Measurements from ENCODE around the gene CACNA1A.
A peak's percentile ranks its signal among the peaks of the same experiment; 100 is the strongest.
"Not testable (repeated sequence)": the region's sequence is repeated elsewhere in the genome, so short reads cannot be mapped to it uniquely, and the experiment has no call there.

The CACNA1A gene

GRCh38 chr19:13267889-13268288 is 238.4 kb downstream of the CACNA1A start:
- DNase-seq: no peak

GRCh38 chr19:13267131-13267530 is 239.1 kb downstream of the CACNA1A start:
- no peak for DNase-seq

GRCh38 chr19:13262450-13262849 is 243.8 kb downstream of the CACNA1A start:
- DNase-seq: peak; percentile 42

GRCh38 chr19:13260883-13261653 is 245.2 kb downstream of the CACNA1A start:
- no peak for DNase-seq

GRCh38 chr19:13256918-13257317 is 249.4 kb downstream of the CACNA1A start:
- DNase-seq: no peak

DNA sequence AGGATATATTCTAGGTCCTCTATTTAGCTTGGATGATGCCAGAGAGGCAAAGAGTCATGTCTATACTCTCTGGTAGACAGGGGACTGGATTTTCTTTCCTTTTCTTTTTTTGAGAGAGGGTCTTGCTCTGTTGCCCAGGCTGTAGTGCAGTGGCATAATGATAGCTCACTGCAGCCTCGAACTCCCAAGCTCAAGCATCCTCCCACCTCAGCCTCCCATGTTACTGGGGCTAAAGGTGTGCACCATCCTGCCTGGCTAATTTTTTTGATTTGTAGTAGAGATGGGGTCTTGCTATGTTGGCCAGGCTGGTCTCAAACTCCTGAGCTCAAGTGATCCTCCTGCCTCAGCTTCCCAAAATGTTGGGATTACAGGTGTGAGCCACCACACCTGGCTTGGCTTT is 249.9 kb downstream of the CACNA1A start:
- not testable (repeated sequence) for DNase-seq

DNA sequence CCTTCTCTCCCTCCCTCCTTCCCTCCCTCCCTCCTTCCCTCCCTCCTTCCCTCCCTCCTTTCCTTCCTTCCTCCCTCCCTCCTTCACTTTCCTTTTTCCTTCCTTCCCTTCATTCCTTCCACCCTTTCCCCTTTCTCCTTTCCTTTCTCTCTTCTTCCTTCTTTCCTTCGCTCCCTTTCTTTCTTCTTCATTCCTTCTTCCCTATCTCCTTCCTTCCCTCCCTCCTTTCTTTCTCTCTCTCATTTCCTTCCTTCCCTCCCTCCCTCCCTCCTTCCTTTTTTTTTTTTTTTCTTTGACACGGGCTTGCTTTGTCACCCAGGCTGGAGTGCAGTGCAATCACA is 250.6 kb downstream of the CACNA1A start:
- no peak for DNase-seq

- no peak for DNase-seq
Observed at GRCh38 chr19:13255041-13255718, 251.1 kb downstream of the CACNA1A start.

GRCh38 chr19:13252569-13253335 is 253.5 kb downstream of the CACNA1A start:
- DNase-seq: no peak

DNA sequence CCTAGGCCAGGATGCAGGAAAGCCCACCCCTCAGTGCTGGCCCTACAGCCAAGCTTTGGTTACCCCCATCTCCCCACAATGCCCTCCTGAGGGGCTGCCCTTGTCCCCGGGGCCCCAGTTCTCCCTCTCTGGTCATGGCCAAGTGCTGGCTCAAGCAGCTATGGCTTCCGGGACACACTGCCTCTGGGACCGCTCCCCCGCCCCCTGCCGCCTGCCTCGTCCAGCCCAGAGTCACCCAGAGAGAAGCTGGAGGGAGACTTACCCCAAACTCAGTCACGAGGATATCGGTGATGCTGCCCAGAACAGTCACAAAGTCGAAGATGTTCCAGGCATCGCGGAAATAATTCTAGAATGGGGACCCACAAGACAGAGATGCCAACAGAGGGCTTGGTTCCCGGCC is 261.4 kb downstream of the CACNA1A start:
- DNase-seq: no peak

DNA sequence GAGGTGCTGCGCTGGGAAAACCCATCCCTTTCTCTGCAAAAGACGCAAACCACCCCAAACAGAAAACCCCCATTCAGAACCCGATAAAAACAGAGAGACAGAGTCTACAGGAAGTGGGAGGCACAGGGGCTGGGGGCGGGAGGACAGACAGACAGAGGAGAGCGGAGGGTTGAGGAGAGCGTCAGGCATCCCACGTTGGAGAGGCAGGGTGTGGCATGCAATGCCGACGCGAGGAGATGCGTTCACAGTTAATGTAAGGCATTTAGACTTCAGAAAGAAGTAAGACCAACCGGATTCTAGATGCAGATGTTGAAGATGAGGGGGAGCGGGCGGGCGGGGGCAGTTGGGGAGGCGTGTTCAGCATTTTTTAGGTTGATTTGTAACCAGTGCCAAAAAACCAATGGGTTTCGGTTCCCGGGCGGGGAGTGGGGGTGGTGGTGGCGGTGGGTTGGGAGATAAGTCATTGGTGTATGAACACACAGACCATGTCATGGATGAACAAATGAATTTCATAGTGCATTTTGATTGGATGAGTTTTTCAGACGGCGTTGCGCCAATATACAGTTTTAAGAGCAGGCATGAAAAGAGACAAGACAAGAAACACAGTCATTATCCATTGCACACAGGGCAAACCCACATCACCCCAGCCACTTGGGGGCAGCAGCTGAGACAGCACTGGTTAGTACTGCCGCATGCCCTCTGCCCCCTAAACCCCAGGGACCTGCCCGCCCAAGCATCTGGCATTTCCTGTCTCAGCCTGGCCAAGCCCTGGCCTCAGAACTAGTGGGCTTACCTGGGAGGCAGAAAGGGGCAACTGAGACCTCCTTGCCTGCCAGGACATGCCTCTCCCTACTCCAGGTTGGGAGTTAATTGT is 264.8 kb downstream of the CACNA1A start:
- no peak for DNase-seq

GRCh38 chr19:13240312-13241022 is 265.8 kb downstream of the CACNA1A start:
- no peak for DNase-seq

DNA sequence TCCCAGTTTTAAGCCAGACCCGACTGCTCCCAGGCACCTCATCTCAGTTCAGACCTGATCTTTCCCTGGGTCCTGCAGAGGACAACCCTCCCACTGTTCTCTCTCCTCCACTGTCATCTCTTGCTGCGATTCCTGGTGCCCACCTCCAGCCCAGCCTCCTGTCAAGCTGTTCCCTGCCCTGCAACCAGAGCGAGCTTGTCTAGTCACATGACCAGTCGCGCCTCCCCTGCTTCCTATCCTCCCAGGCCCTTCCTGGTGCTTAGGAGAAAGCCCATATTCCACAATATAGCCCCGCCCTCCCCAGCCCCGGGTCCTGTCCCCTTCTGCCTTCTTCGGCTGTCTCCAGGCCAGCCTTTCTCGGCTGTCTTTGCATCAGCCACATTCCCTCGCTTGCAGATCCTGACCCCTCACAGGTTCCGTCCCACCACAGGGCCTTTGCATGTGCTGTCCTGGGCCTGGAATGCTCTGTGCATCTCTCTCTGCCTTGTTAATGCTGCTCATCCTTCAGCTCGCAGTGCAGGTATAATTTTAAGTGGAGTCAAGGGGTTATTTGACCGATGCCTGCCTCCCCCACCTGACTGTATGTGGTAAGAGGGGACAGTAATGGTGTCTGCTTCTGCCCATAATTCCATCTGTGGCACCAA is 267.3 kb downstream of the CACNA1A start:
- DNase-seq: no peak

DNA sequence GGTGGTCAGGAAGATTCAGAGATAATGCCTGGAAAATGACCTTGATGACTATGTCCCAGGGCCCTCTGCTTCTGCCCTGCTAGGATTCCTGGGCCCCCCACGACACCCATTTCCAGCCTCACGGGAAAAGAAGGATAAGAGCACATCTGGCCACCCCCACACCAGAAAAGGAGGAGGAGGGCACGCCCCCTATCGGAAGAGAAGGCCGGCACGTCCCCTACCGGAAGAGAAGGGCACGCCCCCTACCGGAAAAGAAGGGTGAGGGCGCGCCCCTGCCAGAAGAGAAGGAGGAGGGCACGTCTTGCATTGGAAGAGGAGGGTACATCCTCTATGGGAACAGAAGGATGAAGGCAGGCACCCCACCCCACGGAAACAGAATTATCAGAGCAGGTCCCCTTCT is 271.8 kb downstream of the CACNA1A start:
- peak; percentile 22 for DNase-seq

DNA sequence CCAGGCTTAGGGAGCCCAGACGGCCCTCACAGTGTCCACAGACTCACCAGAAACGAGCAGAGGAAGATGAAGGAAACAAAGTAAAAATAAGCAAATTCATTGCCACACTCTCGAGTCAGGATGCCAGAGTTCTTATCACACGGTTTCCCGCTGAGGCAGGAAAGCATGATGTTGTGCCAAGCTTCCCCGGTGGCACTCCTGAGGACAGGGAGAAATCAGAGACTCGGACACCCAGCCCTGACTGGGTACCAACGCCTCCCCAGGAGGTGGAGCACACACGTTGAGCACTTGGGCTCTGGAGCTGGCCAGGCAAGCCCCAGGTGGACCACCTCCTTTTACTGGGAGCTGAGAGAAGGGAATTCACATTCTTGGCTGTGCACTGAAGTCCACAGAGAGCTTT is 274.6 kb downstream of the CACNA1A start:
- DNase-seq: no peak

GRCh38 chr19:13229246-13229645 is 277.0 kb downstream of the CACNA1A start:
- no peak for DNase-seq

- DNase-seq: no peak
Observed at GRCh38 chr19:13228561-13228960, 277.7 kb downstream of the CACNA1A start.

- DNase-seq: no peak
Observed at GRCh38 chr19:13226983-13227382, 279.3 kb downstream of the CACNA1A start.

- no peak for DNase-seq
Observed at GRCh38 chr19:13225973-13226865, 280.1 kb downstream of the CACNA1A start.

DNA sequence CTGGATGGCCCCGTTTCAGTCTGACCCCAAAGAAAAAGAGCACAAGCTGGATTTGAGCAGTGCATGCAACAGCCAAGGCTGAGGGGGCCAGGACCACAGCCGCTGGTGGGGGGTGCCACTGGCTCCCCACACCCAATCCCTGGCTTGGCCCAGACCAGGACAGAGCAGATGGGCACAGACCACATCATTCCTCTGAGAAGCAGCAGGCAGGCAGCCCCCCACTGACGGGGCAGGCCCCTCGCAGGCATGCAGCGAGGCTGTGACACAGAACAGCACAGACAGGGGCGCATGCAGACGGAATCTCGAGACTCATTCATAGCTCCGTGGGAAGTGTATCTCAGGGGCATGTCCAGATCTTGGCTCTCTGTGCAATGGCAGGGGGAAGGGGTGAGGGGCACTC is 281.2 kb downstream of the CACNA1A start:
- no peak for DNase-seq

DNA sequence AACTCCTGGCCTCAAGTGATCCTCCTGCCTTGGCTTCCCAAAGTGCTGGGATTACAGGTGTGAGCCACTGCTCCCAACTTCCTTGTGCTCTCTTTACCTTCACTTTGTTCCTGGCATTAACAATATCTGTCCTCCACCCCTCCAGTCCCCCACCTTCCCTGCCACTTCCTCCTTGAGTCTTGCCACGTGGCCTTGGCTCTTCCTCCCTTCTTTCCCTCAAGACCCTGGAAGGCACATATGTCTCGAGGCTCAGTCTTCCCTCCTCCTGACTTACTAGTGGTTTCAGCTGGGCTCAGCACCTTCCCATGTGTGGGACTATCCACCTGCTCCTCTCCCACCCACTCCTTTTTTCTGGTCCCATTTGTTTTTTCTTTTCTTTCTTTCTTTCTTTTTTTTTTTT is 285.4 kb downstream of the CACNA1A start:
- DNase-seq: no peak

Measured in central memory CD4-positive, alpha-beta T cell (primary cell).